H1 (cell line): ENCODE measurements around the gene SIRT3. TPM values are rescaled to one million over a fixed set of nuclear protein-coding genes. Genes with fewer than 3 reads are reported as not detected.

Experiments used
- CTCF ChIA-PET: fragments of 300-600 bp; sonication (Branson Sonifier 250); formaldehyde crosslinking; loops from one replicate; lab custom pipeline; 2021; ENCODE audit not compliant: partially characterized antibody; lab: Charles Lee
- POLR2A ChIA-PET: fragments of 300-600 bp; sonication (Branson Sonifier 250); formaldehyde crosslinking; loops from one replicate; lab custom pipeline; 2021; ENCODE audit warnings: inconsistent platforms; ENCODE audit not compliant: partially characterized antibody; lab: Charles Lee
- DNase-seq, 2 experiments: peaks; one replicate each; pipeline versions ENCODE4 v3.0.0 to v3.0.0-alpha.2; 2010 to 2022; ENCODE audit warnings: low spot score in 2 of 2, low read depth in 1 of 2, mixed read lengths in 1 of 2
- FAIRE-seq: peaks from 2 replicates; lab custom pipeline; 2011; peaks lifted over from hg19 to GRCh38; lab: Jason Lieb, UNC
- H2AFZ ChIP-seq: 2 replicates; pipeline ENCODE4 v1.8.1; 2012; ENCODE audit warnings: low read length, inconsistent platforms
- H2AK5ac ChIP-seq: 2 replicates; pipeline ENCODE4 v1.6.1; 2013; ENCODE audit warnings: low read depth, low read length
- H2BK120ac ChIP-seq: replicated peaks from 2 replicates; pipeline ENCODE3; 2013; ENCODE audit warnings: low read depth, low read length, inconsistent platforms
- H2BK12ac ChIP-seq: 2 replicates; pipeline ENCODE4 v1.6.1; 2013; ENCODE audit warnings: low read depth, low read length
- H2BK15ac ChIP-seq: 2 replicates; pipeline ENCODE4 v1.6.1; 2013; ENCODE audit warnings: low read length
- H2BK20ac ChIP-seq: 2 replicates; pipeline ENCODE4 v1.6.1; 2013; ENCODE audit warnings: low read length
- H2BK5ac ChIP-seq: 2 replicates; pipeline ENCODE4 v1.6.1; 2013; ENCODE audit warnings: low read depth, low read length
- H3K14ac ChIP-seq: 2 replicates; pipeline ENCODE4 v1.6.1; 2013; ENCODE audit warnings: inconsistent platforms; ENCODE audit not compliant: insufficient read length
- H3K18ac ChIP-seq: 2 replicates; pipeline ENCODE4 v1.6.1; 2013; ENCODE audit warnings: low read length; ENCODE audit errors: extremely low read depth
- H3K23ac ChIP-seq: 2 replicates; pipeline ENCODE4 v1.6.1; 2013; ENCODE audit warnings: inconsistent platforms; ENCODE audit not compliant: insufficient read length
- H3K23me2 ChIP-seq: 2 replicates; pipeline ENCODE4 v1.6.1; 2013; ENCODE audit warnings: low read depth, low read length
- H3K27ac ChIP-seq: 2 replicates; pipeline ENCODE4 v1.6.1; 2011; ENCODE audit warnings: low read depth, low read length, inconsistent platforms
- H3K27me3 ChIP-seq, 4 experiments: replicated peaks in 1 of 4; 1 replicate in 1 of 4; 2 replicates in 3 of 4; pipeline versions ENCODE4 v1.6.1 to v1.8.1; 2011 to 2013; ENCODE audit warnings: low read length in 3 of 4, mild to moderate bottlenecking in 3 of 4, inconsistent platforms in 2 of 4, mixed read lengths in 2 of 4, moderate library complexity in 1 of 4; ENCODE audit not compliant: control insufficient read depth in 3 of 4, insufficient read depth in 3 of 4; ENCODE audit errors: extremely low read depth in 1 of 4
- H3K36me3 ChIP-seq, 4 experiments: 2 replicates each; pipeline versions ENCODE4 v1.6.1 to v1.8.1; 2011 to 2013; ENCODE audit warnings: mild to moderate bottlenecking in 4 of 4, low read length in 3 of 4, moderate library complexity in 2 of 4, control low read depth in 1 of 4, inconsistent platforms in 1 of 4; ENCODE audit not compliant: insufficient read depth in 4 of 4, control insufficient read depth in 2 of 4
- H3K4ac ChIP-seq: replicated peaks from 2 replicates; pipeline ENCODE3; 2013; ENCODE audit warnings: low read length, low read depth, mixed read lengths, inconsistent platforms; ENCODE audit not compliant: insufficient read length
- H3K4me1 ChIP-seq, 4 experiments: replicated peaks in 1 of 4; 1 replicate in 1 of 4; 2 replicates in 3 of 4; pipeline versions ENCODE4 v1.6.1 to v1.8.1; 2011 to 2013; ENCODE audit warnings: low read length in 3 of 4, inconsistent platforms in 2 of 4, mixed read lengths in 1 of 4; ENCODE audit not compliant: insufficient read depth in 4 of 4, control insufficient read depth in 3 of 4
- H3K4me2 ChIP-seq, 2 experiments: 2 replicates each; pipeline versions ENCODE4 v1.6.1 to v1.8.1; 2011 to 2013; ENCODE audit warnings: low read depth in 2 of 2, low read length in 2 of 2, control low read depth in 1 of 2, inconsistent platforms in 1 of 2, mild to moderate bottlenecking in 1 of 2; ENCODE audit not compliant: insufficient read depth in 1 of 2
- H3K4me3 ChIP-seq, 4 experiments: fragments of 200-600, 300-600 bp in 1 of 4; sonication (generic), shearing (Covaris generic), sonication (Bioruptor Twin) in 1 of 4; 2 replicates each; pipeline versions ENCODE4 v1.5.1 to v1.8.1; 2011 to 2016; ENCODE audit warnings: low read length in 4 of 4, low read depth in 3 of 4, control low read depth in 2 of 4, inconsistent platforms in 2 of 4, mild to moderate bottlenecking in 2 of 4, mixed read lengths in 1 of 4, moderate library complexity in 1 of 4; ENCODE audit not compliant: insufficient read depth in 2 of 4; ENCODE audit errors: extremely low read depth in 1 of 4
- H3K56ac ChIP-seq: replicated peaks from 2 replicates; pipeline ENCODE3; 2013; ENCODE audit warnings: low read depth, mild to moderate bottlenecking, mixed read lengths, low read length, inconsistent platforms; ENCODE audit not compliant: insufficient read length
- H3K79me1 ChIP-seq: 2 replicates; pipeline ENCODE4 v1.6.1; 2013; ENCODE audit warnings: low read depth, low read length, control low read depth
- H3K79me2 ChIP-seq, 2 experiments: 2 replicates each; pipeline versions ENCODE4 v1.6.1 to v1.8.1; 2012 to 2013; ENCODE audit warnings: low read length in 2 of 2, mild to moderate bottlenecking in 2 of 2, inconsistent platforms in 1 of 2; ENCODE audit not compliant: insufficient read depth in 2 of 2, control insufficient read depth in 1 of 2
- H3K9ac ChIP-seq, 4 experiments: replicated peaks in 1 of 4; 1 replicate in 1 of 4; 2 replicates in 3 of 4; pipeline versions ENCODE4 v1.6.1 to v1.8.1; 2011 to 2013; ENCODE audit warnings: low read depth in 3 of 4, low read length in 3 of 4, control low read depth in 2 of 4, mild to moderate bottlenecking in 2 of 4, moderate library complexity in 2 of 4, inconsistent platforms in 1 of 4; ENCODE audit errors: extremely low read depth in 1 of 4
- H3K9me3 ChIP-seq, 2 experiments: 2 replicates each; pipeline versions ENCODE4 v1.6.1 to v1.8.1; 2012 to 2013; ENCODE audit warnings: mild to moderate bottlenecking in 2 of 2, moderate library complexity in 2 of 2, control low read depth in 1 of 2, inconsistent platforms in 1 of 2, low read depth in 1 of 2, low read length in 1 of 2, mixed read lengths in 1 of 2; ENCODE audit not compliant: insufficient read depth in 2 of 2
- H4K20me1 ChIP-seq, 2 experiments: replicated peaks in 1 of 2; 2 replicates each; pipeline versions ENCODE3 to v1.8.1; 2011 to 2013; ENCODE audit warnings: inconsistent platforms in 2 of 2, low read length in 2 of 2, mild to moderate bottlenecking in 1 of 2; ENCODE audit not compliant: insufficient read depth in 2 of 2, control insufficient read depth in 1 of 2
- H4K5ac ChIP-seq: 2 replicates; pipeline ENCODE4 v1.6.1; 2013; ENCODE audit warnings: low read length, low read depth, mixed read lengths, inconsistent platforms; ENCODE audit not compliant: insufficient read length
- H4K8ac ChIP-seq: 2 replicates; pipeline ENCODE4 v1.8.0; 2013; ENCODE audit warnings: mild to moderate bottlenecking, moderate library complexity, low read length, inconsistent platforms; ENCODE audit not compliant: insufficient read depth; ENCODE audit errors: extremely low read depth
- H4K91ac ChIP-seq: replicated peaks from 2 replicates; pipeline ENCODE3; 2013; ENCODE audit warnings: low read length, mixed read lengths, inconsistent platforms; ENCODE audit not compliant: insufficient read length
- EGR1 ChIP-seq: IDR thresholded peaks from 2 replicates; pipeline ENCODE4 v1.6.1; 2011; ENCODE audit warnings: low read depth, low read length, borderline replicate concordance
- GTF2F1 ChIP-seq: IDR thresholded peaks from 2 replicates; pipeline ENCODE4 v1.6.1; 2012; ENCODE audit warnings: low read depth, low read length, improper control_type of control experiment, borderline replicate concordance
- TCF12 ChIP-seq: IDR thresholded peaks from 2 replicates; pipeline ENCODE4 v1.6.1; 2011; ENCODE audit warnings: low read depth, mild to moderate bottlenecking, low read length
- TEAD4 ChIP-seq: IDR thresholded peaks from 2 replicates; pipeline ENCODE4 v1.6.1; 2012; ENCODE audit warnings: low read depth, low read length, inconsistent platforms, mixed read lengths
- WGBS, 2 experiments: shearing (Covaris generic) in 1 of 2; methylation state at CpG; one replicate each; pipeline versions ENCODE4 v1.1.6 to v1.1.7; 2013 to 2015; ENCODE audit warnings: low lambda C conversion rate in 2 of 2, mixed read lengths in 2 of 2, inconsistent platforms in 1 of 2, low coverage in 1 of 2, missing lambda C conversion rate in 1 of 2; ENCODE audit not compliant: insufficient replicate concordance in 2 of 2, insufficient coverage in 1 of 2, insufficient read length in 1 of 2; ENCODE audit errors: extremely low coverage in 1 of 2, missing lambda C conversion rate in 1 of 2; 5-methylcytosine and 5-hydroxymethylcytosine counted together
- polyA plus RNA-seq, 7 experiments: library from polyadenylated mRNA; depleted of rRNA in 3 of 7; stranded (reverse) in 5 of 7; unstranded in 2 of 7; fragments of >200 nt in 5 of 7; fragments of 200-250 nt in 2 of 7; gene quantifications; 1 replicate in 5 of 7; 2 replicates in 1 of 7; 4 replicates in 1 of 7; pipeline versions ENCODE4 v1.2.1 to v1.2.3, GENCODE V29; 2011 to 2013; ENCODE audit warnings: missing spikeins in 2 of 7, mixed read lengths in 2 of 7
- total RNA-seq: library from RNA; stranded (reverse); fragmentation: NEBNext Ultra II Directional; extraction: Animal tissue kit (Norgen Biotek cat#: 25700); gene quantifications from 2 replicates; pipeline ENCODE4 v1.2.1, GENCODE V29; 2021

Gene SIRT3
- total and polyA plus RNA-seq, 2 of the 8 experiments (the other 6 are each of a cell fraction or from before 2014, with no cell fraction given), result 14.3 to 21.6 TPM

- Histone ChIP-seq H2BK120ac (no peak overlapping the region), H3K27ac (no peak overlapping the region)
These were observed 962 bp downstream of the SIRT3 start for GRCh38 chr11:235180-235579.

More at GRCh38 chr11:235180-235579, 962 bp downstream of the SIRT3 start:
- POLR2A ChIA-PET, result interaction anchor here (1.0 to 9.7 kb wide), 5 partner anchors 13 to 82 kb away, joined by 3 to 99 read pairs (median 4); partner anchors contain the start of genes BET1L and RIC8A
- H3K4me3 ChIP-seq, result peak overlapping the region; percentile 79 to 96 (median 91); a peak in 7 of 8 replicates
- H2BK20ac ChIP-seq, result no peak overlapping the region
- peaks cover 14% of the 10 kb centered on the region for H3K23me2 ChIP-seq
- no peak overlapping the region for H2BK15ac ChIP-seq
- no peak overlapping the region for H3K23ac ChIP-seq
- CTCF ChIA-PET, result interaction anchor here (0.8 to 3.1 kb wide), 5 partner anchors 13 to 155 kb away, joined by 3 to 11 read pairs (median 3); no protein-coding TSS in a partner anchor
- H3K14ac ChIP-seq, result no peak overlapping the region
- no peak overlapping the region for H3K18ac ChIP-seq
- peaks cover 0 to 6% (median 0%) of the 10 kb centered on the region in 4 experiments; a peak in 3 of 8 replicates for H3K36me3 ChIP-seq
- H3K4me2 ChIP-seq, result peak overlapping the region; percentile 82 to 90
- no peak overlapping the region for H4K5ac ChIP-seq
- no peak for TF ChIP-seq TEAD4
- no peak for TF ChIP-seq EGR1
- no peak for TF ChIP-seq TCF12
- TF ChIP-seq GTF2F1, result no peak
- FAIRE-seq, result no peak
- DNase-seq, result no peak
- H3K4me1 ChIP-seq, result no peaks in the 10 kb centered on the region; a peak in 1 of 7 replicates
- H3K9ac ChIP-seq, result peak overlapping the region in 1 of 4 experiments; percentile 87; a peak in 1 of 7 replicates
- WGBS, 2 experiments, result 96% methylated on average over 8 of the region's 8 CpGs; no CpG with 5 or more reads in 1 of the 2 experiments
- peaks cover 4% of the 10 kb centered on the region; the same call in 1 of the 2 replicates for H3K79me1 ChIP-seq
- peaks cover 0 to 2% of the 10 kb centered on the region in 2 experiments for H4K20me1 ChIP-seq
- no peak overlapping the region for H2BK5ac ChIP-seq
- no peak overlapping the region for H3K56ac ChIP-seq
- H2AFZ ChIP-seq, result no peak overlapping the region
- no peak overlapping the region for H2AK5ac ChIP-seq
- H3K4ac ChIP-seq, result no peak overlapping the region
- peaks cover 5 to 20% of the 10 kb centered on the region in 2 experiments for H3K79me2 ChIP-seq
- H3K27me3 ChIP-seq, result no peaks in the 10 kb centered on the region
- no peak overlapping the region for H2BK12ac ChIP-seq
- no peak overlapping the region for H4K8ac ChIP-seq
- H3K9me3 ChIP-seq, result no peaks in the 10 kb centered on the region
- H4K91ac ChIP-seq, result no peak overlapping the region
